K562 (cell line): ENCODE data around the gene SLC25A10. TPM values are rescaled to one million over a fixed set of nuclear protein-coding genes. Genes with fewer than 3 reads are reported as not detected.

ENCODE experiments used
- BMI1 ChIP-seq: fragments of 150-350 bp; IDR thresholded peaks from 2 replicates; pipeline ENCODE4 v1.6.1; 2014; ENCODE audit warnings: low read length
- HSF4 ChIP-seq: fragments of 250-450 bp; sonication (Bioruptor Pico); IDR thresholded peaks from 2 replicates; pipeline ENCODE4 v2.1.2; 2022; ENCODE audit warnings: mild to moderate bottlenecking, moderate library complexity, borderline replicate concordance
- KDM4B ChIP-seq, 2 experiments: fragments of 450-650 bp in 1 of 2; sonication (generic) in 1 of 2; IDR thresholded peaks; 2 replicates each; pipeline ENCODE4 v1.6.1; 2016 to 2017; ENCODE audit warnings: borderline replicate concordance in 2 of 2, antibody characterized with exemption in 1 of 2, low read depth in 1 of 2, mild to moderate bottlenecking in 1 of 2
- NFE2L1 ChIP-seq: fragments of 450-650 bp; IDR thresholded peaks from 2 replicates; pipeline ENCODE4 v1.6.1; 2016; ENCODE audit warnings: missing genetic modification characterization, low read depth, mild to moderate bottlenecking, missing compliant biosample characterization, moderate library complexity, borderline replicate concordance
- NFIC ChIP-seq: fragments of 450-650 bp; IDR thresholded peaks from 2 replicates; pipeline ENCODE4 v1.6.1; 2017; ENCODE audit warnings: mild to moderate bottlenecking, inconsistent platforms
- POLR2G ChIP-seq: fragments of 200-400 bp; formaldehyde crosslinking; IDR thresholded peaks from 2 replicates; pipeline ENCODE4 v1.6.1; 2017; ENCODE audit warnings: low read depth, mild to moderate bottlenecking, antibody characterized with exemption, low read length, moderate library complexity
- SREBF1 ChIP-seq: fragments of 150-350 bp; IDR thresholded peaks from 2 replicates; pipeline ENCODE4 v1.6.1; 2014; ENCODE audit warnings: antibody characterized with exemption, low read depth, low read length, borderline replicate concordance
- TAL1 ChIP-seq: fragments of 450-650 bp; IDR thresholded peaks from 2 replicates; pipeline ENCODE4 v1.6.1; 2016; ENCODE audit warnings: mild to moderate bottlenecking
- ZBTB40 ChIP-seq, 2 experiments: fragments of 450-650 bp in 1 of 2; sonication (generic) in 1 of 2; formaldehyde crosslinking in 1 of 2; IDR thresholded peaks; 2 replicates each; pipeline versions ENCODE4 v1.7.1 to v1.9.0; 2016 to 2022; ENCODE audit warnings: inconsistent platforms in 1 of 2, mild to moderate bottlenecking in 1 of 2, missing genetic modification reagents in 1 of 2
- ZNF274 ChIP-seq: IDR thresholded peaks from 2 replicates; pipeline ENCODE4 v1.6.1; 2011; ENCODE audit warnings: low read depth, mild to moderate bottlenecking, low read length, moderate library complexity, borderline replicate concordance
- polyA plus RNA-seq, 8 experiments: library from polyadenylated mRNA; depleted of rRNA in 4 of 8; stranded (reverse) in 5 of 8; unstranded in 3 of 8; fragments of >200 nt; fragmentation: Nextera tagmentation in 2 of 8; fragmentation: Illumina TruSeq in 1 of 8; extraction: Ambion mirVana in 2 of 8; extraction: Trizol in 1 of 8; gene quantifications; 2 replicates each; pipeline versions ENCODE4 v1.2.1 to v1.2.3, GENCODE V29; 2011 to 2014; ENCODE audit warnings: inconsistent platforms in 1 of 8, missing spikeins in 1 of 8
- total RNA-seq, 7 experiments: library from RNA; depleted of rRNA in 6 of 7; stranded (reverse); fragments of >200 nt in 6 of 7; fragmentation: Illumina TruSeq in 2 of 7; extraction: Trizol in 2 of 7; gene quantifications; 2 replicates each; pipeline versions ENCODE4 v1.2.1 to v1.2.3, GENCODE V29; 2011 to 2021; ENCODE audit warnings: low replicate concordance in 1 of 7
- TF ChIP-seq, protein P1 (sequence below): IDR thresholded peaks from 2 replicates; pipeline ENCODE4 v1.6.1; 2011; ENCODE audit warnings: borderline replicate concordance, low read depth, mild to moderate bottlenecking, moderate library complexity, low read length; ENCODE audit not compliant: insufficient read depth, poor library complexity, severe bottlenecking
- TF ChIP-seq, protein P2 (sequence below), 3 experiments: IDR thresholded peaks in 2 of 3; conservative IDR thresholded peaks in 1 of 3; 2 replicates each; pipeline ENCODE4 v1.5.1; 2011 to 2012; ENCODE audit warnings: low read length in 3 of 3, mild to moderate bottlenecking in 3 of 3, control low read depth in 2 of 3, improper control_type of control experiment in 1 of 3, inconsistent platforms in 1 of 3, low read depth in 1 of 3, mixed read lengths in 1 of 3, moderate library complexity in 1 of 3; ENCODE audit not compliant: insufficient read depth in 2 of 3

The SLC25A10 gene
- total and polyA plus RNA-seq, 9 of the 15 experiments (the other 6 are each of a cell fraction or from before 2014, with no cell fraction given) = 0.10 to 85.6 (median 34.3) TPM

DNA sequence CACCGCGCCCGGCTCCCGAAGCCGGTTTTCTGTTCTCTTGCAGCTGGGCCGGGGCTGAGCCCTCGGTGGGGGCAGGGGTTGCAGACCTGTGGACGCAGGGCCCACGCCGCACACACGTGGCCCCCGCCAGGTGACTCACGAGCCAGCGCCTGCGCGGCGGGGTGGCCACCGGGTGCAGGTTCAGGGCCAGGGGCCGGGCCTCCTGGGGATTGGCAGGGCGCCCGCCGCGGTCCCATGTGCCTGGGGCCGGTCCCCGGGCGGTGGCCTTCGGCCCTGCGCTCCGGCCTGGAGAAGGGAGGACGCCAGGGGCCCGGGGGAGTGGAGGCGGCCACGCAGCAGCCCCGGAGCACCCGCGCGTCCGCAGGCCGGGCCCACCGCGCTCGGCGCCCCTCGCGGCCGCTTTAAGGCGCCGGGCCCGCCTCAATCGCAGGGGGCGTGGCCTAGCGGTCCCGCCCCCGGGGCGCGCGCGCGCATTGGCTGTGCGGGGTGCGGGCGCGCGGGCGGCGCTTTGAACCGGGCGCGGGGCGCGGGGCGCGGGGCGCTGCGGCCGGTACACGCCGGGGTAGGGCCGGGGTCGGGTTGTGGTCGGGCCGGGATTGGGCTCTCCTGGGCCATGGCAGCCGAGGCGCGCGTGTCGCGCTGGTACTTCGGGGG, at the start of gene SLC25A10 (continued):
- no peak for TF ChIP-seq ZBTB40 (IDR thresholded peaks at IDR 0.05)
- no peak for TF ChIP-seq ZBTB40 (CRISPR knock-in tag; IDR thresholded peaks at IDR 0.05)
- peak; percentile 78; the same call in 1 of the 2 replicates for TF ChIP-seq POLR2G
- no peak for TF ChIP-seq HSF4 (CRISPR knock-in tag)
- no peak for TF ChIP-seq TAL1
- TF ChIP-seq, protein P1, sequence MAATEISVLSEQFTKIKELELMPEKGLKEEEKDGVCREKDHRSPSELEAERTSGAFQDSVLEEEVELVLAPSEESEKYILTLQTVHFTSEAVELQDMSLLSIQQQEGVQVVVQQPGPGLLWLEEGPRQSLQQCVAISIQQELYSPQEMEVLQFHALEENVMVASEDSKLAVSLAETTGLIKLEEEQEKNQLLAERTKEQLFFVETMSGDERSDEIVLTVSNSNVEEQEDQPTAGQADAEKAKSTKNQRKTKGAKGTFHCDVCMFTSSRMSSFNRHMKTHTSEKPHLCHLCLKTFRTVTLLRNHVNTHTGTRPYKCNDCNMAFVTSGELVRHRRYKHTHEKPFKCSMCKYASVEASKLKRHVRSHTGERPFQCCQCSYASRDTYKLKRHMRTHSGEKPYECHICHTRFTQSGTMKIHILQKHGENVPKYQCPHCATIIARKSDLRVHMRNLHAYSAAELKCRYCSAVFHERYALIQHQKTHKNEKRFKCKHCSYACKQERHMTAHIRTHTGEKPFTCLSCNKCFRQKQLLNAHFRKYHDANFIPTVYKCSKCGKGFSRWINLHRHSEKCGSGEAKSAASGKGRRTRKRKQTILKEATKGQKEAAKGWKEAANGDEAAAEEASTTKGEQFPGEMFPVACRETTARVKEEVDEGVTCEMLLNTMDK = peak; percentile 25
- TF ChIP-seq, protein P2, sequence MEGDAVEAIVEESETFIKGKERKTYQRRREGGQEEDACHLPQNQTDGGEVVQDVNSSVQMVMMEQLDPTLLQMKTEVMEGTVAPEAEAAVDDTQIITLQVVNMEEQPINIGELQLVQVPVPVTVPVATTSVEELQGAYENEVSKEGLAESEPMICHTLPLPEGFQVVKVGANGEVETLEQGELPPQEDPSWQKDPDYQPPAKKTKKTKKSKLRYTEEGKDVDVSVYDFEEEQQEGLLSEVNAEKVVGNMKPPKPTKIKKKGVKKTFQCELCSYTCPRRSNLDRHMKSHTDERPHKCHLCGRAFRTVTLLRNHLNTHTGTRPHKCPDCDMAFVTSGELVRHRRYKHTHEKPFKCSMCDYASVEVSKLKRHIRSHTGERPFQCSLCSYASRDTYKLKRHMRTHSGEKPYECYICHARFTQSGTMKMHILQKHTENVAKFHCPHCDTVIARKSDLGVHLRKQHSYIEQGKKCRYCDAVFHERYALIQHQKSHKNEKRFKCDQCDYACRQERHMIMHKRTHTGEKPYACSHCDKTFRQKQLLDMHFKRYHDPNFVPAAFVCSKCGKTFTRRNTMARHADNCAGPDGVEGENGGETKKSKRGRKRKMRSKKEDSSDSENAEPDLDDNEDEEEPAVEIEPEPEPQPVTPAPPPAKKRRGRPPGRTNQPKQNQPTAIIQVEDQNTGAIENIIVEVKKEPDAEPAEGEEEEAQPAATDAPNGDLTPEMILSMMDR (IDR thresholded peaks at IDR 0.05 in 2 of 3, conservative IDR thresholded peaks at IDR 0.05 in 1 of 3; ENCODE audit: insufficient read depth in 2 of 3, low read depth in 1 of 3, low read length in 3 of 3) = no peak
- TF ChIP-seq ZNF274 = no peak
- TF ChIP-seq SREBF1 = no peak
- TF ChIP-seq BMI1 = no peak
- no peak for TF ChIP-seq KDM4B (IDR thresholded peaks at IDR 0.05; ENCODE audit: borderline replicate concordance in 2 of 2, low read depth in 1 of 2)
- no peak for TF ChIP-seq NFE2L1 (tag)
- peak; percentile 86 for TF ChIP-seq NFIC
